Adrenal gland (tissue), 5 donors: ENCODE results near the gene SLC1A7.

Experiments
- POLR2A ChIP-seq, 2 donors: fragments of 450-650 bp; IDR thresholded peaks; one replicate each; pipeline ENCODE4 v1.6.1; 2017; ENCODE audit warnings: antibody characterized with exemption in 2 of 2, mild to moderate bottlenecking in 2 of 2, moderate library complexity in 1 of 2
- TF ChIP-seq, protein P1 (sequence below), 6 experiments: fragments of 450-650 bp in 4 of 6; fragments of 200-600 bp in 2 of 6; sonication (generic) in 1 of 6; IDR thresholded peaks; 1 replicate in 5 of 6; 2 replicates in 1 of 6; pipeline versions ENCODE4 v1.5.1 to v1.8.0; 2016 to 2021; ENCODE audit warnings: antibody characterized with exemption in 6 of 6, mild to moderate bottlenecking in 2 of 6, moderate library complexity in 1 of 6
- donor health status: DM: no; HTN: no; CAD: no.

DNA sequence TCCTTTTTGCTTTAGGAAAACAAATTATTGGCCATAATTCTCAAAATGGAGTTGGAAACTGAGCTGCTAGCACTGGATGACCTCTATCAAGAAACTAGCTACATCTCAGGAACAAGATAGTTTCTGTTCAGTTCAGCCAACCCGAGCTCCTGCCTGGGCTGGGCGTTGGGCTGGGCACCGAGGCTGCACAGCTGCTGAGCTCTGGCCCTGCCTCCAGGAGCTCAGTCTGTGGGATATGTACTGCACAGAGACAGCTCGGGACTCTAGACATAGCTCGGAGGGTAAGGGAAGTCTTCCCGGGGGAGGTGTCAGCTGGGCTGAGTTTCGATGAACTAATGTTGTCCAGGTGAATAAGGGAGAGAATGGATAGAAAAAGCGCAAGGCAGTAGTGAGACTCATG, 24.5 kb upstream of the SLC1A7 start:
- TF ChIP-seq, protein P1, sequence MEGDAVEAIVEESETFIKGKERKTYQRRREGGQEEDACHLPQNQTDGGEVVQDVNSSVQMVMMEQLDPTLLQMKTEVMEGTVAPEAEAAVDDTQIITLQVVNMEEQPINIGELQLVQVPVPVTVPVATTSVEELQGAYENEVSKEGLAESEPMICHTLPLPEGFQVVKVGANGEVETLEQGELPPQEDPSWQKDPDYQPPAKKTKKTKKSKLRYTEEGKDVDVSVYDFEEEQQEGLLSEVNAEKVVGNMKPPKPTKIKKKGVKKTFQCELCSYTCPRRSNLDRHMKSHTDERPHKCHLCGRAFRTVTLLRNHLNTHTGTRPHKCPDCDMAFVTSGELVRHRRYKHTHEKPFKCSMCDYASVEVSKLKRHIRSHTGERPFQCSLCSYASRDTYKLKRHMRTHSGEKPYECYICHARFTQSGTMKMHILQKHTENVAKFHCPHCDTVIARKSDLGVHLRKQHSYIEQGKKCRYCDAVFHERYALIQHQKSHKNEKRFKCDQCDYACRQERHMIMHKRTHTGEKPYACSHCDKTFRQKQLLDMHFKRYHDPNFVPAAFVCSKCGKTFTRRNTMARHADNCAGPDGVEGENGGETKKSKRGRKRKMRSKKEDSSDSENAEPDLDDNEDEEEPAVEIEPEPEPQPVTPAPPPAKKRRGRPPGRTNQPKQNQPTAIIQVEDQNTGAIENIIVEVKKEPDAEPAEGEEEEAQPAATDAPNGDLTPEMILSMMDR (IDR thresholded peaks at IDR 0.05), result no peak
- TF ChIP-seq POLR2A (IDR thresholded peaks at IDR 0.05), result no peak
